Left hindlimb (tissue), 1 donor: ENCODE measurements around the gene POLR1D.
"Not testable (repeated sequence)": the region's sequence is repeated elsewhere in the genome, so short reads cannot be mapped to it uniquely, and the experiment has no call there.

Experiments used
- DNase-seq: peaks from one replicate; pipeline ENCODE4 v3.0.0-alpha.2; 2018

Gene POLR1D

DNA sequence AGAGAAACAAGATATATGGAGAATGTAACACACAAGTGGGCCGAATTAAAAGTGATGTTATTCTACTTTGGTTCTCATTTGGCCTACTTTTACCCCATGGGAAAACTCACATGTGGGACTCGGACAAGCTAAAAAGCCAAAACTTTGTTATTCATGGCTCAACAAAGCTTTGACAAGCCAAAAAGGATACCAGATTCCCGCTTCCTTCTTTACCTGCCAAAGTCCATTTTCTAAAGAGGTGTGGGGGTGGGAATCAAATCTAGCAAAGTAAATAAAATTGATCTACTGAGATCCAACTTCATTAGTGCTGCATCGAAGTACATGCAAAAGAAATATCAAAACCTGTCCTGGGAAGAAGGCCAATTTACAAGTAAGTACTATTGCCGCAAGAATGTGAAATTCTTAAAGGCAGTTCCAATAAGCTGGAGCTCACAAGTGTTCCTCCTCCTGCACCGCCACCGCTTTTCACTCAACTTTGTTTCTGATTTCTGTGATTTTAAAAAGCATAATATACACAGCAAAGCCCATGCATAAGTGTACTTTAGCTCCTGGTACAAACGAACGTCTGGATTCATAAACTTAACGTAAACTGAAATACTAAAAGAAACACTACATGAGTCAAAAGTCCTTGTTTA, 2.5 kb upstream of the POLR1D start:
- no peak for DNase-seq

DNA sequence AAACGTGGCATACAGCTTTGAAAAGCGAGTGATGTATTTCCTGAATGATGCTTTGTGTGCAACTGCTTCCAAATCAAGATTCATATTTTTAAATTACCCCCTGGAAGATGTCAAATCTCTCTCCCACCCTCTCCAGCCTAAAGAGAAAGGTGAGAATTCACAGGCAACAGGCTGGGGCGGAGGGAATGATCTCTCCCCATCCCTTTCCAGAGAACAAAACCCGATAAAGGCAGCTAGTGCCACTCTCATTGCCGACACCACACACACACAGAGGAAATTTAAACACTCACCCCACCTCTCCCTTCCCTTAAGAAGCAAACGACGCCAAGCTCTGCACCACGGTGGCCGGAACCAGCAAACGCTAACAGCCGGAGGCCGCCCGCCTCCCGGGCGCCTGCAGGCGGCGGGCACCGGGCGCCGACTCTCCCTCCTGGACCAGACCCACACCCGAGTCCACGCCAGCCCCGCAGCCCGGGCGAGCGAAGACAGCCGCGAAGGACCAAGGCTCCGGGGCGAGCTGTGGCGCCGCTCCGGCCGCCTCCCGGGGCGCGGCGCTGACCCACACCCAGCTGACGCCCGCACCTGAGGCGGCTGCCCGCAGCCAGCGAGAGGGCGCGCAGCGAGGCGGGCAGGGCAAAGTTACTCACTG, 1.8 kb upstream of the POLR1D start:
- DNase-seq, result no peak

DNA sequence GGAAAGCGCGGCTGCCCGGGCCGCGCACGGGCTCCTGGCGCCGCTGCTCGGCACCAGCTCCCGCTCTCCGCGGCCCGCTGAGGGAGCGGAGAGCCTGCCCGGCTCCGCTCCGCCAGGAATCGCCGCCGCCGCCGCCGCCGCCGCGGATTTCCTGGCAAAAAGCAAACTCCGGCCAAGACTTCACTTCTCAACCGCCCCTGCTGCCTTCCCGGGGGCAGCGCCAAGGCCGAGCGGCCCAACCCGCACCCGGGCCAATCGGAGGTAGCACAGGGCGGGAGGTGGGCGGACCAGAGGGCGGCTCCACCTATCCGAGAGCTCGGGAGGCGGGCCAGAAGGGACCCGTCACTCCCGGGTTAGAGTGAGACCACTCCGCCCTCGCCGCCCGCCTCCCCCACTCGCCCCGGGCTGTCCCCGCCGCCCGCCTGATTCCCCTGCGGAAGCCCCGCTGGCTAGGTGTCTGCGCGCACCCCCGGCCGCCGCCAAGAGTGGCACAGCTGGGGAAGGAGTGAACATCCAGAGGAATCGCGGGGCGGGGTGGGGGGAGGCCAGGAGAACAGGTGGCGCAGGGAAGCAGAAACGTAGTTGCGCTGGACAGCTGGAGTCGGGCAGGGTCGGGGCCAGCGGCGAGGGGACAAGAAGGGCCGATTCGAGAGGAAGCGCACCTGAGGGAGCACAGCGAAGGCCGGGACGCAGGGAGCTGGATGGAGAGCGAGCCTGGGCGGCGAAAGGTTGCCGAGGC, 1.1 kb upstream of the POLR1D start, which contains the start of gene LNX2:
Gene LNX2, minus strand, starts transcription at position 153 of the 739 bp plus-strand sequence. CDS start 38,826 bp downstream, outside the sequence.
- peak; percentile 98 for DNase-seq

DNA sequence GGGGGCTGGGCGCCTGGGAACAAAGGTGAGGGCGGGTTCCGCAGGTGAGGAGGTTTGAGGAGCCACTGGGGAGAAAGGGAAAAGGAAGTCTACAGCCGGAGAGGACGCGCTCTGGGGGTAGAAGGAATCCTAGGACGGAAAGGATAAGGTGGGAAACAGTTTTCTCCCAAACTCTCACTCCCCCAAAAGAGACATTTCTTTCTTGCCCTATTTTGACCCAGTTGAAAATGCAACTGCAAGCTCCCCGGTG, 651 bp upstream of the POLR1D start:
- no peak for DNase-seq

DNA sequence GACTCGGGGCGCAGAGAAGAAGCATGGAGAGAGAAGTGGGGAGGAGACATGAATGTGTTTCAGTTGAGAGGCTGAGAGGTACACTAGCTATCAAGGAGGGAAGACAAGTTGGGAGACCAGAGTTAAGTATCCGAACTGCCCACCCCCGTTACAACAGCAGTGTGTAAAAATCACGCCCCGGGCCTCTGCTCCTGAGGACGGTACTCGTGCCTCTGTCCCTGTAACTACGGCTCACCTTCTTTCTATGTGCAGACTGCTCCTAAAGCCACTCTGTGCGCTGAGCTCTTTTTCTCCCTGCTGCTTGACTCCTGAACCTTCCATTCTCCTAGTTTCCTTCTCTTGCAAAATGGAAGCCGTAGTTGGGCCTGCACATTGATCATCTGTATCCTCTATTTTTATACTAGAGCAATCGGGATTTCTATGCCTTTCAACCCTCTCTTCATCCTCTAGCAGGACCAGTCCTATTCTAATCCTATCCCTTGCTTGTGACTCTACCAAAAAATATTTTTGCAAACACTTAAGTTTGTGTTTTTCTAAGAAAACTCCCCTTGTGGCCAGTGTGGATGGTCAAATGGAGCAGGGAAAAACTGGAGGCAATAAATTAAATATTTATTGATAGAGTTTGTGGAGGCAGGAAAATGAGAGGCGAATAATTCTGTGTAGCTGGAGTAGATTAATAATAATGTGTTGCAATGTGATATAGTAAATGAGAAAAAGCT, 569 bp downstream of the POLR1D start:
- no peak for DNase-seq

DNA sequence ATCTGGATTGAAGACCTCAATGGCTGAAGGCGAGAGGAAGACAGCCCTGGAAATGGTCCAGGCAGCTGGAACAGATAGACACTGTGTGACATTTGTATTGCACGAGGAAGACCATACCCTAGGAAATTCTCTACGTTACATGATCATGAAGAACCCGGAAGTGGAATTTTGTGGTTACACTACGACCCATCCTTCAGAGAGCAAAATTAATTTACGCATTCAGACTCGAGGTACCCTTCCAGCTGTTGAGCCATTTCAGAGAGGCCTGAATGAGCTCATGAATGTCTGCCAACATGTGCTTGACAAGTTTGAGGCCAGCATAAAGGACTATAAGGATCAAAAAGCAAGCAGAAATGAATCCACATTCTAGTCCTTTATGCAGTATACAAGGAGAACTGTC, 1.2 kb downstream of the POLR1D start:
- no peak for DNase-seq

DNA sequence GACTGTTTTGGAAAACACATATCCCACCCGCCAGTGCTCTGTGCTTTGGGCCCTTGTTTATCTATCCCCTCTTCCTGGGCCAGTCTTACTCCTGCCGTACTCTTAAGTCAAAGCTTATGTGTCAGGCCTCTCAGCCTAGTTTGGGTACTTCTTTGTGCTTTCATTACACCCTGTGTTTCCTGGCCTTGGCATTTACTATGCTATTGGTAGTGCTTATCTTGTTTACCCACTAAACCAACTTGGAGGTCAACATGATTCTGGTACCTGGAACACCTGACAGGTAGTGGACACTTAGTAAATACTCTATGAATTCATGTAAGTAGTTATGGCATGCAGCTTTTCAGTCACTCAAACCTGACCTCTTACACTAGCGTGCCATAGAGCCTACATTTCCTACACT, 2.4 kb downstream of the POLR1D start:
- DNase-seq, result no peak

DNA sequence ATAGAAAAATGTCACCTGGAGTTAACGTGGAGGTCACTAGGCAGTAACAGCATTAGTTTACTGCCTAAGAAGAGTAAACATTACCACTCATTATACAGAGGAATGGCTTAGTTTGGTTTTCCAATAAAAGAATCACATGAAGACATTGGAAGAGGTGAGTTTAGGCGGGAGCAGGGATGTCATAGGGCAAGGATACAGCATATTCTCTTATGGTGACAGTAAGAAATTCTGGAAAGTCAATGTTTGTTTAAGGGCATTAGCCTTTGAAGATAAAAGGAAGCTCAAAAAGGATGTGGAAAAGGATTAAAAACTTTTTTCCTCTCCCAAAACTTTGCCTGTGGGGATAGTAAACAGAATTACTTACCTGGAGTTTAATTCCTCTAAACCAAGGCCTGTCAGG, 4.1 kb downstream of the POLR1D start:
- no peak for DNase-seq

DNA sequence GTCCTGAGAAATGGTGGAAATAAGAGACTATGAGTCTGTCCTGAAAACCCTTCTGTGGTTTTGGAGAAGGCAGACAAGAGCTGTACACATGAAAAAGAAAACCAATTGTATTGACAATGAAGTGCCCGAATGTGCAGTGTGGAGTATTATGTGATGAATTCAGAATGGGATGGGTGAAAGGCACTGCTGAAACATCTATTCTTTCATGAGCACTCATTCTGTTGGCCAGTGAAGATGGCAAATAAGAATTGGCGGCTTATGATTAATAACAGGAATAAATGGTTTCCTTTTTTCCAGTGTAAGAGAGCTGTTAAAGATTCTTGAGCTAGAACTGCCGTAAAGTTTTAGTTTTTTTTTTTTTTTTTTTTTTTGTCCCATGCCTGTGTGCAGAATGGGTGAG, 5.7 kb downstream of the POLR1D start:
- no peak for DNase-seq

DNA sequence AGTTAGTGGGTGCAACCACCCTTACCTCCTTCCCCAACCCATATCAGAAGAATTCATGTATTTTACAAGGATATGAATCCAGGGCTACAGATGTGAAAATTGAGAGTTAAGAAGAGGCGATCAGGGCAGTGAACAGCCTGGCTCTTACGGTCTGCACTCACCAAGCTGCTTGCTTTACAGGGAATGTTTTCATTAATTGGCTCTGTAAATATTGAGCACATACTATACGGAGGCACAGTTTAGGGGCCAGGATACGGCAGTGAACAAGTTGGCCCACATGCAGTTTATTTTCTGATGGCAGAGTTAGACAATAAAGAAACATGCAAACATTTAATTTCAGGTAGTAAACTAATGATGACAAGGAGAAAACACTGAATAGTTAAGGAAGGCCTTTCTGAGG, 6.4 kb downstream of the POLR1D start:
- DNase-seq, result no peak

DNA sequence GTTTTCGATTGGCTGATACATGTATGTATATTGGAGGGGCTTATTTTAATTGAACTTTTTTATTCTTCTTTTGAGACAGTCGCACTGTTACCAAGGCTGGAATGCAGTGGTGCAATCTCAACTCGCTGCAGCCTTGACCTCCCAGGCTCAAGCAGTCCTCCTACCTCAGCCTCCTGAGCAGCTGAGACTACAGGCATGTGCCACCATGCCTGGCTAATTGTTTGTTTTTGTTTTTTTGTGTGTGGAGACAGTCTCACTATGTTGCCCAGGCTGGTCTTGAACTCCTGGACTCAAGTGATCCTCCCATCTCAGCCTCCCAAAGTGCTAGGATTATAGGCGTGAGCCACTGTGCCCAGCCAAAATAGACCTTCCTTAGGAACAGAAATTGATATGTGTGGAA, 7.1 kb downstream of the POLR1D start:
- DNase-seq, result not testable (repeated sequence)

DNA sequence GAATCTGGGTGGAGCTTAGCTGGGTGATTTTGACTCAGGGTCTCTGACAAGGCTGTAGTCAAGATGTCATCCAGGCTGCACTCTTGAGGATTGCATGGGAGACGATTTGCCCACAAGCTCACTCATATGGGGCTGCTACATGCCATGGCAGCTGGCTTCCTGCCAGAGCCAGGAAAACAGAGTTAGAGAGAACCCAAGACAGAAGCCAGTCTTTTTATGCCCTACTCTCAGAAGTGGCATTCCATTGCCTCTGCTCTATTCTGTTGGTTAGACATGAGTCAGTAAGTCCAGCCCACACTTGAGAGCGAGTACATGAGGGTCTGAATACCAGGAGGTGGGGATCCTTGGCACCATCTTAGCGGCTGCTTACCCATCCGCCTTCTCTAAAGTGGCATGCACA, 9.5 kb downstream of the POLR1D start:
- no peak for DNase-seq

DNA sequence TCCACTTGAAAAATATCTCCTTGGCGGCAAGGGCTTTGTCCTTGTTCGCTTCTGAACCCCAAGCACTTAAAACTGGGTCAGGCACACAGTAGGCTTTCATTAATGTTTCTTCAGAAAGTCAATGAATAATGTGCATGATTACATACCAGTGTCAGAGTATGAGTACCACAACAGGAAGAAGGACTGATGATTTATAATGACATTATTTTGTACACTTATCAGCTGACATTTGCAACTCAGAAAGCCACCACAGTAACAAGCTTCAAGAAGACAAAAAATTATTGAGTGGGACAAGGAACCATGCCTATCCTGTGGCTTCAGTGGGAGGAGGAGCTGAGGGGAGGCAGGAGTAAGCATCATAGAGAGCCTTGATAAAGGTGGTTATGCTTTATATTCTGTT, 10.0 kb downstream of the POLR1D start:
- no peak for DNase-seq

DNA sequence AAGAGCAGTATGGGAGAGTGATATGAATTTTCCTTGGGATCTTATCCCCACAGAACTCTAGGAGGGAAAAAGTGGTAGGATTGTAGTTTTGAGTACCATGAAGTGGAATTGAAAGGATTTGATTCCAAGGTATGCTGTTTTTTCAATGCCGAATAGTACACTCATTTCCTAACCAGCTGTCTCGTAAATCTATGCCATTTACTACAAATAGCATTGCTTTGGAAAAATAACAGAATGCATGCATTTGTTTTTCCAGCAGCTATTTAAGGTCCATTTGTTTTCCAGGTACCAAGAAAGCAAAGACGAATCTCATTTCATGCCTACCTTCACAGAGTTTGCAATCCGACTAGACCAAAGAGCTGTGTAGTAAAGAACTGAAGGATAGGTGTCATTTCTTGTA, 10.5 kb downstream of the POLR1D start:
- DNase-seq, result no peak

DNA sequence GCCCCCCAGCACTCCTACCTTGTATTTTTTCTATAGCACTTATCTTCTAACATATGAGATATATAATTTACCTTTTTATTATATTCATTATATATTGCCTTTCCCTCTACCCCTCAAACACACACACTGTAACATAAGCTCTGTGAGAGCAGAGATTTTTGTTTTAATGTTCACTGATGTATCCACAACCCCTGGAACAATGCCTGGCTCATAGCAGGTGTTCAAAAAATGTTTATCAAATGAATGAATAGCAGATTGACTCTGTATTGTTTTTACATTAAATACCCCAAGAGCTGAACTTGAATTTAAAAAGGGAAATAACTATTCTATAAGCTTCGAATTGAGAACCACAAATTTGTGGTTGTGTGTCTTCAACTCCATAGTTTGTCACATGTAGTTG, 11.0 kb downstream of the POLR1D start:
- DNase-seq, result no peak

DNA sequence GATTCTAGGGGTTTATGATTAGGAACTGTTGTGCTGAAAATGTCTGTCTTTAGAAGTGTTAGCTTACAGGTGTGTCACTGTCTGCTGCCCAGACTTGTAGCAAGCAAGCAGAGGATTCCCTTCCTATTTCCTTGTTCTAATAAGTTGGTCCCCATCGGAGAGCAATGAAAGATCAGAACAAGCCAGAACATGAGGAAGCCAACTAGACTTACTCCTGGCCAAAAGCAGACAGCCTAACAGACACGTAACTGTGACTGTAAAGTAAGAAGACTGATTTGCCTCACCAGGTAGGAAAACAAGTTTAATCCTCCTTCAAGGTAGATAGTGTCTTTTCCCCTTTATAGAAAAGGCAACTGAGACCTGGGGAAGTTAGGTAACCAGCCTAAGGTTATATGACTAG, 12.5 kb downstream of the POLR1D start:
- no peak for DNase-seq

DNA sequence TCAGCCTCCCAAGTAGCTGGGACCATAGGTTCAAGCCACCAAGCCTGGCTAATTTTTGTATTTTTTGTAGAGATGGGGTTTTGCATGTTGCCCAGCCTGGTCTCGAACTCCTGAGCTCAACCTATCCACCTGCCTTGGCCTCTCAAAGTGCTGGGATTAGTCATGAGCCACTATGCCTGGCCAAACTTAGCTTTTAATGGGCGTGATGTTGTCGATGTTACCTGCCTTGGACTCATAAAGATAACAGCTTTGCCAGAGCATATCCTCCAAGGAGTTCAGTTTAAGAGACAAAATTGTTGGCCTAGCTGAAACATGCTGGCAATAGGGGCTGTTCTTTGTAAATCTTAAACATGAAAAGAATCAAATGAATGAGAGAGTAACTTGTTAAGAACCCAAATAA, 13.1 kb downstream of the POLR1D start:
- no peak for DNase-seq

DNA sequence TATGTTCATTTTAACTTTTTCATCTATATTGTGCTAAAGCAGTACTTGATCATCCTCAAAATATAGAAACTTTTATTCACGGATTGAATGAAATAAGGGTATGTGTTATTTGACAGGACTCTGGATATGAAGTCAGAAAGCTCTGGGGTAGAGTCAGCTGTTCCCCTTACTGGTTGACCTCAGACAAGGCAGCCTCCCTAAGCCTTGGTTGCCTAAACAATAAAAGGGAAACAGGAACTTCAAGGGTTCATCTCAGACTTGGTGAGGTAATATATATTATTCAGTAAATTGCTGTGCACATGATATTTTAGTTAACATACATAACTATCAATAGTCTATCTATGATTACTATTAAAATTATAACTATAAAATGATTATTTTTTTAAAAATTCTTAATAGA, 13.6 kb downstream of the POLR1D start:
- DNase-seq, result no peak

DNA sequence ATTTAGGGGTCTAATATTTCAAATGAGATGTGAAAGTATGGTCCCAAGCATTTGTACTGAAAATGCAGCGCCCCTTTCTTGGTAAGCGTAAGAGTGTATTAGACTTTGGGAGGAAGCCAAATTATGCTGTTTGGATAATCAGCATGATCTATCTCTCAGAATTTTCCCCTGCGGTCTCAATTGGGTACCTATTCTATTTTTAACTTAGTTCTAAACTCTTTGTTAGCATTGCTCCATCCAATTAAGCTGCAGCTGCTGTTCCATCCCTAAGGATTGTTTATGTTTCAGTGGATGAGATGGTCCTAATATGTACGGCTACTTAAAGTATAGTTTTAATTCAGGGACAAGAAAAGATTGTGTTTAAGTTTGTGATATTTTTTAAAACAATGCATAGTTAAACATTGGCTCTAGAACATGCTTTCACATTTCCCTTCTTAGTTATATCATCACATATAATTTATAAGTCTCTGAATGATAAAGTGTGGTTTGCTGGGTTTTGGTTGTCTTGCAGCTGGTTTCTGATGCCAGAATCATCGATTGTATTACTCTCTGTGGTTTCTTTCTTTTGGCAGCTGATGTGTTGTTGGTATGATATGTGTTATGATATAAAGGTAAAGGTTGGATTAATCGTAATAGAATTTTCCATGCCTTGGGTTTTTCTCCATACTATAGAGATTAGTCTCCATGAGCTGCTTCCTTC, 15.0 kb downstream of the POLR1D start:
- no peak for DNase-seq

DNA sequence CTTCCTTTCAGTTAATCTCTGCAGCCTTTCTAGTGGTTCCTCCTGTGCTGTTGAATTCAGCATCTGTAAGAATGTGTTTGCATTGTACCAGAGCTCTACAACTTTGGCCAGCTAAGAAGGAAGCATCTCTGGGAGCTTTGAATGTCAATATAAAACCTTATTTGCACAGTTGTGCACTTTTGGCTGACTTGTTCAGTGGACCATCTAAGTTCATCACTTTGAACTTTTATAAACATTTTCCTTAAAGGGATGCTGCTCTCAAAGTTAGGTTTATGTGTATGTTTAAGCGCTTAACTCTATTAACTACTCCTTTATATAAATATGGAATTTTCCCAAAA, 15.6 kb downstream of the POLR1D start:
- DNase-seq, result no peak

DNA sequence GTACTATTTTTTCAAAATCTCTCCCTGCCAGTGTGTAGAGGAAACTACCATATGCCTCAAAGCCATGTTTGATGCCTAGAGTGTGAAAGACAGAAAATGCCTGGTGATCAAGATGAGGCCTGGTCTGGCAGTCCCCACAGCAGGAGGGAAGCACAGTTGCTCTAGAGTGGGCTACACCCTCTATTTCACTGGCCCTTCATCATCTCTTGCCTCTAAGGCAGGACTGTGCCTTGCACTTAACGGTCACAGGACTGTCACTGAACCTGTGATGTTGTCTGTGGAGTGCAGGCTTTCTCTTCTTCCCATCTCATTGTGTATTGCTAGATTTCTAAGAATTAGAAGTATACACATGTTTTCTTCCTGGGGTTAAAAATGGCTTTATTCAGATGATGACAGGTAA, 16.3 kb downstream of the POLR1D start:
- DNase-seq, result no peak

DNA sequence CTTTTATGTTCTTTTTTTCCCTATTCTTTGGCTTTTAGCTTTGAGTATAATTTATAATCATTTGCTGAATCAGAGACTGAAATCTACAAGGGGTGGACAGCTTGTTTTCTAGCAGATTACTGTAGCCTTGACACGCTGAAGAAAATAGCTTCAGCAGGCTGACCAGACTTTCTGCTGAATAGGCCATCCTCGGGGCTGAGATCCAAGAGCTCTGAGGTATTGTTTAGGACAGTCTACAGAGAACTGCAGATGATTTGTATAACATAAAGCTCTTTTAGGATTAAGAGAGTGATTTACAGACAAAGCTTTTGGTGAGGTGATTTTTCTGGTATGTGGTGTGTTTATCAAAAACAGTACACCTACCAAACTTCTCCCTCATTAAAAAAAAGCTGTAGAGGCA, 16.8 kb downstream of the POLR1D start:
- DNase-seq, result no peak

DNA sequence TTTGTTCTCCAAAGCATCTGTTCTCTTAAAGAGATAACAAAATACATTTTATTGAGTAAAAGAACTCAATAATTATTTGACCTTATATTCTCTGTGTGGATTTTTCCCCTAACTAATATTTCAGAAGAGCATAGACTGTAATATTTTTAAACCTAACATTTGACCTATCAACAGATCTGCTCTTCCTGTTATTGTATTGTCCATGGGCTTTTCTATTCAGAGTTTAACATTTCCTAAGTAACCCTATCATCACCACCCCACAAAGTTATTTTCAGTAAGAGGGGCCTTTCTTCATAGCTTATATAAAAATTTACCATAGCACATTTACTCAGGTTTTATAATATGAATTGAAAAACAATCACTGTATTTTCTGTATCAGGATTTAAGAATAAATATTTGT, 17.5 kb downstream of the POLR1D start:
- DNase-seq, result no peak
